Esophagus squamous epithelium (tissue), 4 donors: ENCODE results near the gene GUCY1A1.

ENCODE experiments used
- CTCF ChIP-seq, 6 experiments: fragments of 450-650 bp in 4 of 6; fragments of 200-600 bp in 2 of 6; sonication (generic) in 2 of 6; IDR thresholded peaks; one replicate each; pipeline ENCODE4 v1.5.1; 2016 to 2019; ENCODE audit warnings: antibody characterized with exemption in 6 of 6, mild to moderate bottlenecking in 4 of 6, moderate library complexity in 4 of 6
- POLR2A ChIP-seq, 4 donors: fragments of 450-650 bp; IDR thresholded peaks; one replicate each; pipeline ENCODE4 v1.6.1; 2017; ENCODE audit warnings: antibody characterized with exemption in 4 of 4, mild to moderate bottlenecking in 4 of 4, moderate library complexity in 3 of 4

DNA sequence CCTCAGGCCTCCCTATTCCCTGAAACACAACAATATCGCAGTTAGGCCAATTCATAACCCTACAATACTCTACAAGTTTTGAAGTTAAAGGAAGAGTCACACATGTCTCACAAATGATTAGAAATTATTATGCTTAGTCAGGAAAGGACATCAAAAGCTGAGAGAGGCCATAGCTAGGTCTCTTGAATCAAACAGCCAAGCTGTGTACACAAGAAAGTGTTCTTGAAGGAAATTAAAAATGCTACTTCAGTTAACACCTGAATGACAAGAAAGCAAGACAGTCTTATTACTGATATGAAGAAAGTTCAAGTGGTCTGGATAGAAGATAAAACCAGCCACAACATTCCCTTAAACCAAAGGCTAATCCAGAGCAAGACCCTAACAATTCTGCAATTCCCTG lies 23.6 kb upstream of the GUCY1A1 start:
- TF ChIP-seq CTCF (IDR thresholded peaks at IDR 0.05) (no peak), POLR2A (IDR thresholded peaks at IDR 0.05) (no peak)
